GM12865 (cell line): ENCODE data around the gene CD180.

Source experiments
- DNase-seq: peaks from one replicate; pipeline ENCODE4 v3.0.0; 2010; ENCODE audit warnings: low read depth
- H3K4me3 ChIP-seq: 2 replicates; pipeline ENCODE4 v1.5.1; 2011; ENCODE audit warnings: mild to moderate bottlenecking, low read depth, low read length, control low read depth
- CTCF ChIP-seq: IDR thresholded peaks from 2 replicates; pipeline ENCODE4 v1.5.1; 2011; ENCODE audit warnings: low read length, control low read depth, low read depth, inconsistent platforms; ENCODE audit not compliant: insufficient read depth; ENCODE audit errors: missing control alignments

CD180 gene

GRCh38 chr5:67214036-67214435 lies 17.4 kb upstream of the CD180 start:
- H3K4me3 ChIP-seq, result no peak overlapping the region
- no peak for TF ChIP-seq CTCF
- DNase-seq, result no peak

GRCh38 chr5:67211926-67212325 lies 15.3 kb upstream of the CD180 start:
- no peak for TF ChIP-seq CTCF
- no peak for DNase-seq
- no peak overlapping the region for H3K4me3 ChIP-seq

- H3K4me3 ChIP-seq, result no peak overlapping the region
These were observed 12.7 kb upstream of the CD180 start for GRCh38 chr5:67209141-67209771.

GRCh38 chr5:67208403-67208802 lies 11.8 kb upstream of the CD180 start:
- no peak for DNase-seq
- no peak overlapping the region for H3K4me3 ChIP-seq
- TF ChIP-seq CTCF, result no peak

More at GRCh38 chr5:67209141-67209771, 12.7 kb upstream of the CD180 start:
- peak; percentile 71 for TF ChIP-seq CTCF
- DNase-seq, result peak; percentile 82

GRCh38 chr5:67206929-67207328 lies 10.3 kb upstream of the CD180 start:
- peak overlapping the region; percentile 5; the same call in 1 of the 2 replicates for H3K4me3 ChIP-seq
- TF ChIP-seq CTCF, result no peak
- peak; percentile 97 for DNase-seq

GRCh38 chr5:67206461-67206860 lies 9.9 kb upstream of the CD180 start:
- no peak for DNase-seq
- TF ChIP-seq CTCF, result no peak
- H3K4me3 ChIP-seq, result peak overlapping the region; percentile 5; the same call in 1 of the 2 replicates

- no peak for DNase-seq
- H3K4me3 ChIP-seq, result no peak overlapping the region
- TF ChIP-seq CTCF, result no peak
These were observed 9.4 kb upstream of the CD180 start for GRCh38 chr5:67205981-67206380.
